CD4-positive, alpha-beta T cell treated with Interleukin-6 at 100 ng/mL for 8 hours (primary cell): Measurements from ENCODE around the gene DPYSL3.

Experiments
- DNase-seq: peaks from one replicate; pipeline ENCODE4 v3.0.0-alpha.2; 2020; ENCODE audit warnings: mixed read lengths, low spot score

DPYSL3 gene

DNA sequence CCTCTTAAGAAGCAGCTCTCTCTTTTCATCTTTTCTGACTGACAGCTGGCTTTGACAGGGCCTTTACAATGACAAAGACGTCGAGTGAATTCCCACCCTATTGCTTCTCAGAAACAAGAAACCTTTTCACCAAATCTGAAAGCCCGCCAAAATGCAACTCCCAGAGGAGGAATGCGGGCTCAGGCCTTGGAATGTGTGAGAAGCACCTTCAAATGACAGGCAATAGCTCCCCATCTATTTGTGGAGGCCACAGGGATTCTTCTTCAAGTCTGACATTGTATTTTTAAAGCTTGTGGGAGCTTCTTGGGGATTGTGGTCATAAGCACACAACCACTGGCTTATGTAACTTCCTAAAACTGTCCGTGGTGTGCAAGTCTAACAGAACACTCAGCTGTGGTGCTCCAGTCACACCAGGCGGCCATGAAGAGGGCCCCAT, 72.7 kb downstream of the DPYSL3 start:
- no peak for DNase-seq

DNA sequence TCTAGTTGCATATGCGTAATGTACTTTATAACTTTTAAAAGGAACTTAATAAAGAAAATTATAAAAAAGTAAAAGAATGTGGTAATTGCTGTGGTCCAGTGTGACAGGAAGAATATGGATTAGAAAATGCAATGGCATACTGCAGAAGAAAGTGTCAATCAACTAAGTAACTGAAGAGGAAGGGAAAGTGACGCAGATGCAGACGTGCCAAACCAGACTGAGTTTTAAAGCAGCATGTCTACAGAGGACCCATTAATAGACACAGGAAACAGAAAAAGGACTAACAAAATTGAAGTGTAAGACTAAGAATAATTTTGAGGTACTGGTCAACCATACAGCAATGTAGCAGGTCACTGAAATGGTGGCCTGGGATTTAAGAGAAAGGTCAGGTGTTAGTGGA, 73.3 kb downstream of the DPYSL3 start:
- no peak for DNase-seq

DNA sequence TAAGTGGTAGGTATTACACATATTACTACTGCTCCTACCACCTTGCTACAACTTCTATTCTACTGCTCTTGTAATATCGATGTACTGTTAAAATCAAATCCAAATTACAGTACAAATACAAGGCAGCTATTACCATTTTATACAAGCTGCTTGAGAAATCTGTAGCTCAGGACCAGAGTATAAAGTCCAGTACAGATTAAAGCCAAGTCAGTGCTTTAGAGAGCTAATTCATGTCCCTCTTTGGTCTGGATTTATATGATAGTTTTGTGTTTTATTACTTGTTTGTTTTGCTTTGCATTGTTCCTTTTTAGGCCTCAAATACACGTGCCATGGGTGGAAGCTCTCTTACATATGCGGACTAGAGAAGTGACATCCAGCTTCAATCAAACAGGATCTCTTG, 75.8 kb downstream of the DPYSL3 start:
- no peak for DNase-seq

DNA sequence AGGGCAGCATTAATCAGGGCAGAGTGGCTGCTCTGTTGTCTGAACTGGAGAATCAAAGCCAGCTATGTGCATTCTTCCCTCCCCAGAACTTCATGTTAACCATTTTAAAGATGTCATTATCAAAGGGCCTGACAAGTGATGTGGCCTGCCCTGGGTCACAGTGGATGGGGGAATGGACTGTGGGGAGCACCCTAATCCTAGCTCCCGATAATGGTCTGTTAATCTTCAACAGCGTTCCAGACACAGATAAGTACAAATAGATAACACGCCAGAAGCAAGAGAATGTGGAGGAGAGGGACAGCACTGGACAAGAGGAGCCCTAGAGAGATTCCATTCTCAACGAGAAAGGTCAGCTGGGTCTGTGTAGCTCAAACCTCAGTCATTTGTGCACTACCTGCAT, 77.5 kb downstream of the DPYSL3 start:
- no peak for DNase-seq

DNA sequence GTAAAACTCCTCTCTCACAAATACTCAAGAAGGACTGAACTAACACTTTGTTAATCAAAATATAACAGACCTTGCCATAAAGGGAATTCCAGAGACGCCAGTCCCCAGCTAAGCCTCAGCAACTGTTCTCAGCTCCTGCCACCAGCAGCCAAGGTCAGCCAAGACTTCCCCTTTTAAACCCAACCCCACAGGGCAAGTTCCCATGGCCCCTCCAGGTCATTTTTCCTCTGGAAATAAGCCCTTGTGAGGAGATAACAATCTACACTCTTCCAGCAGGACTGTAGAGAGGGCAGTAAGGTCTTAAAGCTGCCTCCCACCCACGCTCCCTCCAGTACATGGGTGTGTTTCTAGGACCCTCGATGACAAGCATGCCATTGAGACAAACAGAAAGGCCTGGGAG, 78.3 kb downstream of the DPYSL3 start:
- no peak for DNase-seq

DNA sequence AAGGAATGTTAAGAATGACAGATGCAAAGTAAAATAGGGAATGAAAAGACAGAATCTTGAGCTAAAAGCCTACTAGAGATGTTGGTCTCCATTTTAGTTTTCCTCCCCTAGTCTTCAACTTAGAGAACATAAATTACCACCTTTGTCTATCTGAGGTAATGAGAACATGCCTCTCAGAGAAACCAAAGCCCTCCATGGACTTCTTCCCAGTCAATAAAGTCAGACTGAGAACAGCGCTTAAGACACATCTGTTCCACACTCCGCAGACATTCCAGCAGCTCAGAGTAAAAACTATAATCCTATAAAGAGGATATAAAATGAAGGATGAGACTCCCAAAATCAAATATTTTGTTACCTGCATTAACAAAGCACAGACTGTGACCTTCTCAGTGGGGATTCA, 79.2 kb downstream of the DPYSL3 start:
- DNase-seq: no peak

DNA sequence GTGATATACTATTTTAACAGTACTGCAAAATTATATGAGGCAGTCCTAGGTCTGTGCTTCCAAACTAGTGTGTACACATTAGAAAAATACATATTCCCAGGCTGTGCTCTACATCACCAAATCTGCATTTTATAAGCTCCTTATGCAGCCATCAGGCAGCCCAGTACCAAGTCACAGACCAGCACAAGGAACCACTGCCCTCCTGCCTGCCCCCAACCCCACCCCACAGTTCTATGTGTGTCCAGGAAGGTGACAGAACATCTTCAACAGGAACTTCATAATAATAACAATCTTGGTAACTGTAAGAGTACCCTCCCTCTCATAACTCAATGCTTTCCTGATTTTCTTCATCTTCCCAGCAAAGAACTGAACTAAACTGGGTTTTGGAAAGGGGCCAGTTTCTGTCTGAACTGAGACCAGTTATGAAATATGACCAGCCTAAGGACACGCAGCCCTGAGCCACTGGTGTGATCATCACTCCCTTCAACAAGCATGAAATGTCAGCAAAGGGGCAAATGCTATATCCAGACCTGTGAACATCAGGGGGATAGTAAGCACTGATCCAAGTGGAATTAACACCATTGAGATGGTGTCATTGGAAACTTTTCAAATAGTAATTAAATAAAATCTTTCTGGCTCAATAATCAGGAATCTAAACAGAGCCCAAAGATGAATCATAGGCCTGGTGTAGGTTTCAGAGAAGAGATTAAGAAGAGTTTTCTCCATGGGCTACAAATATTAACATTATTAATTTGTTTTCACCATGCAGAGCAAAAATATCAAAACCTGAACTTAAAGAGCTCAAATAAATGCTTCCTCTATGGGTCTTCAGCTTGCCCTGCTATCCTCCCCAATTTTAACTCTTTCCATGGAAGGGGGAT, 82.1 kb downstream of the DPYSL3 start:
- no peak for DNase-seq

DNA sequence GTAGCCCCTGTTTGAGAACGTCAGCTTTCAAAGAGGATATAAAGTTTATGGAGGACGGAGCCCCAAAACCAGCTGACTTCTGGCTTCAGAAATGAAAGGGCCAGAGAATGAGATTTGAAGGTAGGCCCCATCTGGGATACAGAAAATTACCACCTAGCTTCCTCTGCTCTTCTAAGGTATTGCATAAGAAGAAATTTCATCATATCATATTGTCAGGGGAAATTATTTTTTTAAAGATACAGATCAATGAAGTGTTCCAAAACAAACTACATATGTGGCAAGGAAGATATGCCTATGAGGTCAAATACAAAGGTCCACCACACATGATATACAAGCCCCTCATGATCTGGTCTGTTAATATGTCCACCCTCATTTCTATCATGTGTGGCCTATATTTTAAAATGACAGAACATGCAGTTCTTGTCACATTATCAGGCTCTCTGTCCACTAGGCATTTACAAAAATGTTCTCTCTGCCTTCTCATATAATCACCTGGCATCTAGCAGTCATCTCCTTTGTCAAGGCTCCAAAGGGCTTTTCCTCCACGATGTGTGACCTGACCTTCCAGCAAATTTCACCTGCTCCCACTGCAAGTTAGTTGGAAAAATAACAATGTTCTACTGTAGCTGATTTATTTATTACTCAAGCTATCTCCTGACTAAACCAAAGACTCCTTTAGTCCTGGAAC, 83.1 kb downstream of the DPYSL3 start:
- DNase-seq: no peak

DNA sequence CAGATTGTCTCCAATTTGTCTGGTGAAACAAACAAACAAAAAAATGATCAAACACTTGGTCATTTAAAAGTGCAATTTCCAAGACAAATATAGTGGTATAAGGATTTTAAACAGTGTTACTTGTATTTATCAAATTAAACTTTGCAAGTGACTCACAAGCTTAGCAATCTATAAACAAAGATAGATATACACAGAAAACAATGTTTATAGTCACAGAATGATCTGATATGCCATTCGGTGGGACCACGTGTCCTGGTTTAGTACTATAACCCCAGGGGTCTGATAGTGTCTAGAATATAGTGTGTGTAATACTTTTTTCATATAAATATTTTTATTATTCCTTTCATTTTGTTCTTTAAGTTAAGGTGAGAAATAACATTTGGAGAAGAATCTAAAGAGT, 91.3 kb downstream of the DPYSL3 start:
- DNase-seq: no peak

DNA sequence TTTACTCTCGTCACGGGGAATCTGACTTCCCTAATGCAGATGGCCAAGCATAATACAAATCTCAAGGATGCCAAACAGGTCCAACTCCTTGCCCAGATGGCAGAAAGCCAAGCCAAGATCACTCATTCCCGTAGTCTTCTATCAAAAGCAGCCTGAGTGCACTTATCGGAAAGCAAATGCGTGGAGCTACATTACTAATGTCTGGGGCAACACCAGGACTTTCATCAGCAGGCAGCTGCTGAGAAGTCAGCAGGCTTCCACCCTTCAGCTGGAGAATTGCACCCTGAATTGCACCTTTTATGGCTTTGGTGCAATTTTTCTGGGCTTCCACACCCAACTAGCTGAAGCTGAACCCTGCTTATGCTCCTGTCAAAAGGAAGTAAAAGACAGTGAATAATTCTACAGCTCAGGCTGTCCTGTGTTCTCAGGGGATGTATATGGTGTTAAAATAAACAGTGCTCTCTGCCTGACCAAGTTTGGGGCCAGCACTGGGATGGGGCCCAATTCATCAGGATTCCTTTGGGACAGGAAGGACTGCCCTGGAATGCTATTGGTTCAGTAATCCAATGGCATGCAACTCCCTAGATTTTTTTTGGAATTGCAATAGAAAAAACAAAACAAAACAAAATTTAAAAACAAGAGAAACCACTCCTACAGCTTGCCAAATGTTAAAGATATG, 92.6 kb downstream of the DPYSL3 start:
- DNase-seq: no peak

DNA sequence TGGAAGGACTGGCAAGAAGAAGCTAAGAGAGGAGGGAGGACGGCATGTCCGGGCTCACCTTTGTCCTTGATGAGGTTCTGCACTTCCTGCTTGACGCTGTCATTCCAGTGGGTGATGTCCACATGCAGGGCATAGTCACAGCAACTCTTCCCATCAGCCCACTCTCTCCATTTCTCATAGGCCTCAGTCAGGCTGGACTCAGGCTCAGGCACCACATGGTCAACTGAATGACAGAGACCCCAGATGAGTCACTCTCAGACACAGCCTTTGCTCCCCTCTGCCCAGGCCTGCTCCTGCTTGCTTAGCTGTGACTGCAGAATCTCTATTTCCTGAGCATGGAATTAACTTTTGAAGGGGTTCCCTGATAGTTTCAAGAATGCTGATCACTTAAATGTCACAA, 94.2 kb downstream of the DPYSL3 start:
- no peak for DNase-seq

DNA sequence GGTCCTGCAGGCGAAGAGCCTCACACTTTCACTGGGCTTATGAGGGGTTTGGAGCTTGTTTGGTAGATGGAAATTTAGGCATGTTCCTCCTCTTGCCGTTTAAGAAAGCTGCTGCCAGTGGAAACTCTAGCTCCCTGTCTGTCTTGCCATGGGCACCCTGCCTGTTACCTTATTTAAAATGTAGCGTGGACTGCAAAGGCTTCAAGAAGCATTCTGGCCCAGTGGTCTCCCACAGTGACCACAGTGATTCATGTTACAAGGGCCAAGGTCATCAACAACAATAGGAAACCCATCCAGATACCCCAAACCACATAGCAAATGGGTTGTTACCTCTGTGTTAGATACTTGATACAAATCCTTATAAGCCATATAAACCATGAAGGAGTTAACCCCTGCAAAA, 96.6 kb downstream of the DPYSL3 start:
- DNase-seq: no peak

DNA sequence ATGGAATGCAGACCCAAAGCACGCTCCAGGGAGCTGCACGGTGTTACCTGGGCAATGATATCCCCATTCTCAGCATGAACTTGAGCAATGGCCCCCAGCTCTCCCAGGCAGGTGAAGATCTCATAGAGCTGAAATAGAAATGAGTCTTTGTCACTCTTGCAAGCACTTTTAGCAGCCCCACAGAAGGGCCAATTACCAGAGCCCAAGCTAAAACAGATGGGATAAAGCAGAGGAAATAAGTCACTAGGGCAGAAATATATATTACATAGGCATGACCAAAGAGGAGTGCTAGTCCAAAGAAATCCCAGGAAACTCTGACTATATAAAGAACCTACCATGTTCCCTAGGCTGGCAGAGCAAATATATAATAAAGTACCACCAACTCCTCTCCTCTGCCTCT, 97.3 kb downstream of the DPYSL3 start:
- no peak for DNase-seq

DNA sequence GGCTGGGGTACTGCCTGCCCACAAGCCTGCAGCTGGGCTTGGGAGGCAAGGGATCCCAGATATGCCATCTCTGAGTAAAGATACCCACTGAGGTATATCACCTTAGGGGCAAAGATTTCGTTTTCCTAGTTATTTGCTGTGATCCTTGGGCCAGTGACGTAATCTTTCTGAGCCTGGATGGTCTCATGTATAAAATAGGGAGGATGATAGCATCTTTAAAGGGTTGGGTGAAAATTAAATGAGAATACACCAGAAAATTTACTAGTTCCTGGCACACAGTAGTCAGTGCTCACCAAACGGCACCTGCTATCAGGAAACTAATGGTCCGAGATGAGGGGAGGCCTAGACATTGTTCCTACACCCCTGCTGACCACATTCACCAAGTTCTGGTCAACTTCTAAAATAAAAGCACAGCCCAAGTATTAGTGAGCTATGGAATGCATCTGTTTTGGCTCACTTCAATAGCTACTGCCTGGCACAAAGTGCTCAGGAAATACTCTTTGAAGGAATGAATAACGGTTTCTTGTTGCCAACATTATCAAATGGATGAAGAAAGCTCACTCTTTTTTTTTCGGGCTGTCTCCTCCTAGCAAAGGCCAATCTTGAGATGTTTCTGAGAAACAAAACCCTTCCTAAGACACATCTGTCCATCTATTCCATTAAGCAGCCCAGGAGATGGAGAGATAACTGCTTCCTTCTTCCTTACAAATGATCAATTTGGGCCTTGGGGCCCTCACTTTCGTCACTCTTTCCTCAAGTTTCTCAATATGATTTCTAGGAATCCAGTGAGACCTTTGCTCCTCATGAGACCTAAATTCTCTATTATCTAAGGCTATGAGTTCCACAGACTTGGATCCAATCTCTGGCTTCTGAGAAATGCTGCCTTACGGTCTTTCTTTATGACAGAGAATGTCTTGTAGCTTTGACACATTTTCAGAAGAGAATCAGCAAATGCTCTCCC, 98.2 kb downstream of the DPYSL3 start:
- no peak for DNase-seq

DNA sequence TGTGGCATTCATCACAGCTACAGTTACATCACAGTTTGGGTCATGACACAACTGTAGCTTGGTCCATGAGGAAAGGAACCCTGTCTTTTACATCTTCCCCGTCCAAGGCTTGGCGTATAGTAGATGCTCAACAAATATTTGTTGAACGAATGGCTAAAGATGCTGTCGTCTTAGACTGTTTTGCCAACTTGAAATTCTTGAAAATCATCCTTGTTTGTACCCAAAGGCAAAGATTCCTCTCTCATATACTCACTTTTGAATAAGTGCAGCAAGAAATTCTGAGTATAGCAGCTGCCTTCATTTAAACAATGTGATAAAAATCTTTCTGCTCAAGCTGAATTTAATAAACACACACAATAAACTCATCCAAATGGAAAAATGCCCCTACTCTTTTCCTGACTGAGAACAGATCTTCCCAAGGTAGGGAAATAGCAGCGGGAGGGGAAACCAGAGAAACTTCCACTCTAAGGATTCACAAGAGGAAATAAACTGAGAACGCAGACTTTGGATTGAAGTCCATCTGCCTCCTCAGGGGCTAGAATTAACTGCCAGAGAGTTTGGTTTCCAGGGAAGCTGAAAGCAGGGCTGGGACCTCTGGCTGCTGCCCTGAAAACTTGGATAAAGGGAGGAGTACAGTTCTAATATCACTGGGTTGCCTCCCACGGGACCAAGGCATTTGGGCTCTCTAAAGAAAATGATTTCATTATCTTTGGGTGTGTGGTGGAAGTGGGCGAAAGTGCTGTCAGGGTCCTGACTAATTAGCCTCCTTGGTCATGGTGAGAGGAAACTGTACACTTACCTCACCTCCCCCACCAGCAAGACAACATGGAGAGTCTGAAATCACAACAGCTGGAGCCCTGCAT, 99.1 kb downstream of the DPYSL3 start:
- DNase-seq: no peak

DNA sequence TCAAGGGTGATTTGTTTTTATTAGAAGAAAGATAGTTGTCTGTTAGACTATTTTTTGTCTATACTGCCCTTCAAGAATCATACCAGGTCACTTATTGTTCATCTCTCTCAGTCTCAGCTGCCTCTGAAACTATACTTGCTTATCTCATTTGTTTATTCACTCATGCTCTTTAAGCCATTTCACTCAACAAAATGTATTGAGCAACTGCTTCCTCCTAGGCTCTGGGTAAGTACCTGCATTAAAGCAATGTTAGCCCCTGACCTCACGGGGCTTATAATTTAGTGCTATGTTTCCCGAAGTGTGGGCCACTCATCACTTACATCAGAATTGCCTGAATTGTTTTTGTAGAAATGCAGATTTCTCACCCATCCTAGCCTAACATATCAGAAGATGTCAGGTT, 100.9 kb downstream of the DPYSL3 start:
- no peak for DNase-seq

DNA sequence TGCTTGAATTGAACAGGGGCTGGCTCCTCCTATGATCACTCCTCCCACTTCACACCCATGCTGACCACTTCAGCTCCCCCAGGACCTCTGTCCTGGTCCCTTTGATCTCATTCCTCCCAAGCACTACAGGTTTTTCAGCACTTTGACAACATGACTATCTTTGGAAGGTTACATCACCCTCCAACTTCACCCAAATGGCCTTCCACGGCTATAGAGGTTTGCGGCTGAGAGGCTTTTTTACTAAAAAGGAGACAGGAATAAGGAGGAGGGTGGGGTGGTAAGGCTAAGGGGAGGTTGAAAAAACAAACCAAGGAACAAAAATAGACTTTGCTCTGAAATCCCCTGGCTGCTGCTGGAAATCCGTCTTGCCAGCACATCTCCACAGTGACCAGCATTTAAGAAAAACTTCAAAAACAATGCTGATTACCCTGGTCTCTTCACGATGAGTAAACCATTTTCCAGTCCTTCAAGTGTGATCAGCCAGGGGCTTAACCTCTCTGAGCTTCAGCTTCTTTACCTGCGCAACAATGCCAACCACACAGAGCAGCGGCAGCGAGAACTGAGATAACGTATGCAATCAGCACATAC, 102.7 kb downstream of the DPYSL3 start:
- DNase-seq: no peak

DNA sequence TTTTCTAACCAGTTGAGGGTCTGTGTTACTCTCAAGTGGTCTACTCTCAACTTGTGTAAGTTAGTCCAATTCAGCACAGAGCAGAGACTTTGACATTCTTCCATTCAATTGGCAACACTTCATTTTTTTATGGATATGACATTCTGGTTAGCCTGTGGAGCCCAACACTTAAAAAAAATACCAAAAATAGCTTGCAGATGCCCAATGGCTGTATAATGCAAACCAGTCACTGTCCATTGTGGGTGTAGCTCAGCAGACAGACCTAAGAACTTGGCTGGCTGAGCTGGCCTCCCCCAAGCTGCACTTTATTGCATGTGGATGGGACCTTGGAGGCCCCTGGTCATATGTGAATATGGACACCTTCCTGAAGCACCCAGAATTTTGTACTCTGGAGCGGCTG, 103.2 kb downstream of the DPYSL3 start:
- DNase-seq: no peak

DNA sequence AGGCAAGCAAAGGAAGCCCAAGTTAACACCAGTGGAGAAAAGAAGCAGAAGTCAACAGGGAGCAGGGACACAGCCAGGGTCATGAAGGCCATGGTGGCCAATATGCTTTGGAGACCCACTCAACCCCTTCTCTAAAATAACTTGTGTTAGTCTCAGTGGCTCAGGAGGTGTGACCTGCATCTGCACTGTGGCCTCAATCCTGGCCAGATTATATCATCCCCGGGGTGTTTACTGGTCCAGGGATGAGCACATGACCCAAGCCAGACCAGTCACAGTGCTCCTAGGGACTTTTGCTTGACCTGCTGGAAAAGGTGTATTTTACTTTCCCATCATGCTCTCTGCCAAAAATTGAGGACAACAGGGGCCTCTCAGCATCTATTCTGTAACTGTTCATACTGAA, 105.2 kb downstream of the DPYSL3 start:
- DNase-seq: no peak
